Right forelimb (tissue), 1 donor: Measurements from ENCODE around the gene ALPP.
"Not testable (repeated sequence)": the region's sequence is repeated elsewhere in the genome, so short reads cannot be mapped to it uniquely, and the experiment has no call there.

ENCODE experiments used
- DNase-seq: peaks from one replicate; pipeline ENCODE4 v3.0.0-alpha.2; 2018

ALPP gene

GRCh38 chr2:232382331-232383225, 4.0 kb downstream of the ALPP start:
- DNase-seq = no peak

- no peak for DNase-seq
These were observed 5.9 kb downstream of the ALPP start for GRCh38 chr2:232384466-232384865.

- not testable (repeated sequence) for DNase-seq
These were observed 6.5 kb downstream of the ALPP start for GRCh38 chr2:232385058-232385457.

- no peak for DNase-seq
These were observed 7.3 kb downstream of the ALPP start for GRCh38 chr2:232385660-232386489.

GRCh38 chr2:232386490-232386739, 7.9 kb downstream of the ALPP start:
- DNase-seq = no peak

- DNase-seq = no peak
These were observed 8.3 kb downstream of the ALPP start for GRCh38 chr2:232386740-232387450.

GRCh38 chr2:232387451-232388171, 9.1 kb downstream of the ALPP start:
- no peak for DNase-seq

GRCh38 chr2:232388324-232388891, 9.9 kb downstream of the ALPP start:
- DNase-seq = no peak

GRCh38 chr2:232389327-232389726, 10.8 kb downstream of the ALPP start:
- no peak for DNase-seq

- DNase-seq = no peak
These were observed 12.1 kb downstream of the ALPP start for GRCh38 chr2:232390661-232391060.

- no peak for DNase-seq
These were observed 15.0 kb downstream of the ALPP start for GRCh38 chr2:232393556-232393955.

GRCh38 chr2:232394431-232394830, 15.9 kb downstream of the ALPP start:
- not testable (repeated sequence) for DNase-seq

- no peak for DNase-seq
These were observed 17.0 kb downstream of the ALPP start for GRCh38 chr2:232395586-232395985.

GRCh38 chr2:232396683-232397082, 18.1 kb downstream of the ALPP start:
- no peak for DNase-seq

GRCh38 chr2:232398293-232399034, 19.9 kb downstream of the ALPP start:
- no peak for DNase-seq

GRCh38 chr2:232400256-232401015, 21.9 kb downstream of the ALPP start:
- DNase-seq = no peak

- DNase-seq = no peak
These were observed 24.0 kb downstream of the ALPP start for GRCh38 chr2:232402518-232402917.

GRCh38 chr2:232405943-232406510, 27.5 kb downstream of the ALPP start:
- DNase-seq = no peak

GRCh38 chr2:232406556-232407310, 28.2 kb downstream of the ALPP start, which contains the start of gene ALPG:
Gene ALPG, plus strand, starts transcription at chr2:232406844. Its CDS starts 51 bp downstream, at chr2:232406895.
- no peak for DNase-seq
